Panc1 (cell line): ENCODE data around the gene MTREX.

ENCODE experiments used
- CTCF ChIP-seq: fragments of 450-650 bp; IDR thresholded peaks from 2 replicates; pipeline ENCODE4 v1.5.1; 2017; ENCODE audit warnings: mild to moderate bottlenecking
- TF ChIP-seq, protein P1 (sequence below), 2 experiments: IDR thresholded peaks; 2 replicates each; pipeline ENCODE4 v1.6.1; 2011 to 2012; ENCODE audit warnings: low read depth in 2 of 2, control low read depth in 1 of 2, low read length in 1 of 2, mild to moderate bottlenecking in 1 of 2, moderate library complexity in 1 of 2; ENCODE audit not compliant: insufficient read depth in 1 of 2

GRCh38 chr5:55316289-55316688 lies 8.5 kb downstream of the MTREX start:
- no peak for TF ChIP-seq CTCF
- TF ChIP-seq, protein P1, sequence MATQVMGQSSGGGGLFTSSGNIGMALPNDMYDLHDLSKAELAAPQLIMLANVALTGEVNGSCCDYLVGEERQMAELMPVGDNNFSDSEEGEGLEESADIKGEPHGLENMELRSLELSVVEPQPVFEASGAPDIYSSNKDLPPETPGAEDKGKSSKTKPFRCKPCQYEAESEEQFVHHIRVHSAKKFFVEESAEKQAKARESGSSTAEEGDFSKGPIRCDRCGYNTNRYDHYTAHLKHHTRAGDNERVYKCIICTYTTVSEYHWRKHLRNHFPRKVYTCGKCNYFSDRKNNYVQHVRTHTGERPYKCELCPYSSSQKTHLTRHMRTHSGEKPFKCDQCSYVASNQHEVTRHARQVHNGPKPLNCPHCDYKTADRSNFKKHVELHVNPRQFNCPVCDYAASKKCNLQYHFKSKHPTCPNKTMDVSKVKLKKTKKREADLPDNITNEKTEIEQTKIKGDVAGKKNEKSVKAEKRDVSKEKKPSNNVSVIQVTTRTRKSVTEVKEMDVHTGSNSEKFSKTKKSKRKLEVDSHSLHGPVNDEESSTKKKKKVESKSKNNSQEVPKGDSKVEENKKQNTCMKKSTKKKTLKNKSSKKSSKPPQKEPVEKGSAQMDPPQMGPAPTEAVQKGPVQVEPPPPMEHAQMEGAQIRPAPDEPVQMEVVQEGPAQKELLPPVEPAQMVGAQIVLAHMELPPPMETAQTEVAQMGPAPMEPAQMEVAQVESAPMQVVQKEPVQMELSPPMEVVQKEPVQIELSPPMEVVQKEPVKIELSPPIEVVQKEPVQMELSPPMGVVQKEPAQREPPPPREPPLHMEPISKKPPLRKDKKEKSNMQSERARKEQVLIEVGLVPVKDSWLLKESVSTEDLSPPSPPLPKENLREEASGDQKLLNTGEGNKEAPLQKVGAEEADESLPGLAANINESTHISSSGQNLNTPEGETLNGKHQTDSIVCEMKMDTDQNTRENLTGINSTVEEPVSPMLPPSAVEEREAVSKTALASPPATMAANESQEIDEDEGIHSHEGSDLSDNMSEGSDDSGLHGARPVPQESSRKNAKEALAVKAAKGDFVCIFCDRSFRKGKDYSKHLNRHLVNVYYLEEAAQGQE (IDR thresholded peaks at IDR 0.05; ENCODE audit: insufficient read depth in 1 of 2, low read depth in 2 of 2, low read length in 1 of 2), result no peak
